Urinary bladder (tissue), 4 donors: ENCODE results near the gene TRAPPC2B. TPM values are rescaled to one million over a fixed set of nuclear protein-coding genes. Genes with fewer than 3 reads are reported as not detected.
"Not testable (repeated sequence)": the region's sequence is repeated elsewhere in the genome, so short reads cannot be mapped to it uniquely, and the experiment has no call there.

ENCODE experiments used
- DNase-seq: peaks from one replicate; pipeline ENCODE4 v3.0.0-alpha.2; 2015; ENCODE audit errors: extremely low spot score
- H3K27ac ChIP-seq: one replicate; pipeline ENCODE4 v1.5.1; 2013; ENCODE audit warnings: low read depth, mild to moderate bottlenecking, moderate library complexity
- H3K36me3 ChIP-seq: one replicate; pipeline ENCODE4 v1.6.1; 2013; ENCODE audit warnings: mild to moderate bottlenecking, moderate library complexity; ENCODE audit not compliant: insufficient read depth
- H3K4me1 ChIP-seq: one replicate; pipeline ENCODE4 v1.6.1; 2013; ENCODE audit warnings: mild to moderate bottlenecking, moderate library complexity; ENCODE audit not compliant: insufficient read depth
- H3K4me3 ChIP-seq: one replicate; pipeline ENCODE4 v1.5.1; 2013; ENCODE audit warnings: low read depth, low read length
- WGBS: extraction: QIAGEN DNeasy Blood & Tissue Kit; methylation state at CpG from one replicate; pipeline ENCODE4 v1.1.7; 2013; 5-methylcytosine and 5-hydroxymethylcytosine counted together
- polyA plus RNA-seq: library from polyadenylated mRNA; stranded (reverse); fragments of 200-250 nt; gene quantifications from one replicate; pipeline ENCODE4 v1.2.3, GENCODE V29; 2013
- total RNA-seq: library from RNA; depleted of rRNA; stranded (reverse); fragments of >200 nt; gene quantifications from one replicate; pipeline ENCODE4 v1.2.3, GENCODE V29; 2014
- donor health status: healthy with polysubstance abuse.
- donor health status: healthy.

The TRAPPC2B gene
- total and polyA plus RNA-seq, 2 donors = 9.7 to 26.8 TPM

- Histone ChIP-seq H3K36me3 (peaks cover 4% of the 10 kb centered on the region), H3K27ac (peak within 1 kb of the TSS; percentile 44), H3K4me1 (no peaks in the 10 kb centered on the region), H3K4me3 (peak within 1 kb of the TSS; percentile 89)
- 1% methylated on average over 57 of the region's 57 CpGs for WGBS
- peak; percentile 93 for DNase-seq
These were observed 12.2 kb upstream of the TRAPPC2B start, which contains the start of gene ZNF304 for GRCh38 chr19:57350877-57351805. Gene ZNF304, plus strand, starts transcription at chr19:57351271. Its CDS starts 394 bp downstream, at chr19:57351665.

DNA sequence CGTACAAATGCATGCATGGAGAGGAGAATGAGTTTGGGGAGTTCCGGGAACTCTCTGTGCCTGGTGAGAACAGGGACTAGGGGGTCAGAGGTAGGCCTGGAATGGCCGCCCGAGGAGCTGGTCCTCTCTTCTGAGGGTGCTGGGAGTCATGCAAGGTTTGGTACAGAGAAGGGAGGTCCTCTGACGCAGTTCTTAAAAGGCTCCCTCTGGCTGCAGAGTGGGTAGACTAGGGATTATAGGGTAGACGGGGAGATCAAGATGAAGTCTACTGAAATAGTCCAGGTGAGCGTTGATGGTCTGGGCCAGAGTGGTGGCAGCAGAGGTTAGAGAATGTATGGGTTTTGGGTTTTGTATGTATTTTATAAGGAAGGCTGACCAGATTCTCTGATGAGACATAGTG is 11.5 kb upstream of the TRAPPC2B start:
- 19% methylated on average over 7 of the region's 7 CpGs for WGBS

DNA sequence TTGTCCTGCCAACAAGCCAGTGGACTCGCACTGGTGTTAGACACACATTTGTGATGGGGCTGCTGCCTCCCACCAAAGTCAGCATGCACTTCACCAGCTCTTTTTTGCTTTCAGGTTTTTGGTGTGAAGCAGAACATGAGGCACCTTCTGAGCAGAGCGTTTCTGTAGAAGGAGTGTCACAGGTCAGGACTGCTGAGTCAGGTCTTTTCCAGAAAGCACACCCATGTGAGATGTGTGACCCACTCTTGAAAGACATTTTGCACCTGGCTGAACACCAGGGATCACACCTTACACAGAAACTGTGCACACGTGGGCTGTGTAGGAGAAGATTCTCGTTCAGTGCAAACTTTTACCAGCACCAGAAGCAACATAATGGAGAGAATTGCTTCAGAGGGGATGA is 7.4 kb upstream of the TRAPPC2B start:
- Histone ChIP-seq H3K4me3 (no peak overlapping the region), H3K27ac (no peak overlapping the region), H3K36me3 (peaks cover 7% of the 10 kb centered on the region), H3K4me1 (no peaks in the 10 kb centered on the region)
- 77% methylated on average over 4 of the region's 4 CpGs for WGBS
- DNase-seq = no peak

More for the DNA sequence above, 11.5 kb upstream of the TRAPPC2B start:
- H3K36me3 ChIP-seq = peaks cover 5% of the 10 kb centered on the region
- H3K27ac ChIP-seq = no peak overlapping the region
- peak overlapping the region; percentile 89 for H3K4me3 ChIP-seq
- DNase-seq = no peak
- H3K4me1 ChIP-seq = no peaks in the 10 kb centered on the region

- DNase-seq = no peak
- peaks cover 7% of the 10 kb centered on the region for H3K36me3 ChIP-seq
- no peaks in the 10 kb centered on the region for H3K4me1 ChIP-seq
- WGBS = 98% methylated on average over 5 of the region's 5 CpGs
- no peak overlapping the region for H3K4me3 ChIP-seq
- no peak overlapping the region for H3K27ac ChIP-seq
These were observed 5.9 kb upstream of the TRAPPC2B start for GRCh38 chr19:57357406-57357805.

- Histone ChIP-seq H3K27ac (no peak overlapping the region), H3K36me3 (peaks cover 7% of the 10 kb centered on the region), H3K4me1 (no peaks in the 10 kb centered on the region), H3K4me3 (no peak overlapping the region)
- no peak for DNase-seq
These were observed 4.1 kb upstream of the TRAPPC2B start for GRCh38 chr19:57359300-57359699.

DNA sequence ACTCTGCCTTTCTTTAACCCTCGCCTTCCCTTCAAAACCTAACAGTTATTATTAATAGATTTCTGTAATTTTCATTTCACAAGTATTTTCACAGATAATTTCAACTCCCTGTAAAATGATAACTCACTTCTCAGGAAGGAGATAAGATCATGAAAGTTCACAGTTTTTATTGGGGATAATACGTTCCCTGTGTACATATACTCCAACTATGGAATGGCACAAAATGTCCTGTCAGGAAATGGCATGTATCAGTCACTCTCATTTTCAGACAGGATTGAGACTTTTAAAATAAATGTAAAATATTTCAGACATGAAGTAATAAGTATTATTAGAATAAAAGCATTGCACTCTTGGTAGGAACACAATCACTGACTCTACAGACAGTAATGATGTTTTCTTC is 932 bp upstream of the TRAPPC2B start:
- H3K4me1 ChIP-seq = no peaks in the 10 kb centered on the region
- H3K4me3 ChIP-seq = peak overlapping the region; percentile 4
- 58% methylated on average over 2 of the region's 2 CpGs for WGBS
- no peak overlapping the region for H3K27ac ChIP-seq
- DNase-seq = no peak
- no peaks in the 10 kb centered on the region for H3K36me3 ChIP-seq

DNA sequence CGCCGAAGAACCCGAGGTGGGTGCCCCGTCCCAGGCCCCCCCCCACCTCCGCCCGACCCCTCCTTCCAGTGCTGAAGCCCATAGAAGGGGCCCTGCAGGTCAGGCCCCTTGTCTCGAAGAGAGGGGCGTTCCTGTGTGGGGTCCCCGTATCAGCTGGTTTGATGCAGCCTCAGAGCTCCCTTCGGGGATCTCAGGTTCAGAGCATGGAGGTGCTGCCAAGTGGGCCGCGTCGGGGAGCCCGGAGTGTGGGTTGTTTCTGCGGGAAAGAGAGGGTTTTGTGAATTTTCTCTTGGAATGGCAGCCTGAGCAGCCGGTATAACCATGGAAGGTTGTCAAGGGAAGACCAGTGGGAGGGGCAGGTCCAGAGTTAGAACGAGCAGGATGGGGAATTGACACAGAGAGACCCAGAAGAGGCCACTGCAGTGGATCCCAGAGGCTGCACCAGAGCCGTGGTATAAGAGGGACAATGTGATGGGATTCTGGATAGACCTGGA is 384 bp downstream of the TRAPPC2B start:
- DNase-seq = no peak
- WGBS = 1% methylated on average over 18 of the region's 18 CpGs

GRCh38 chr19:57366776-57367175 is 3.4 kb downstream of the TRAPPC2B start:
- Histone ChIP-seq H3K4me1 (no peaks in the 10 kb centered on the region), H3K36me3 (peaks cover 2% of the 10 kb centered on the region), H3K4me3 (no peak overlapping the region), H3K27ac (no peak overlapping the region)
- no peak for DNase-seq
- WGBS = 90% methylated on average over 2 of the region's 2 CpGs

More for the DNA sequence above, 384 bp downstream of the TRAPPC2B start:
- peak overlapping the region; percentile 91 for H3K27ac ChIP-seq
- H3K36me3 ChIP-seq = peaks cover 2% of the 10 kb centered on the region
- H3K4me3 ChIP-seq = peak overlapping the region; percentile 63
- H3K4me1 ChIP-seq = no peaks in the 10 kb centered on the region

DNA sequence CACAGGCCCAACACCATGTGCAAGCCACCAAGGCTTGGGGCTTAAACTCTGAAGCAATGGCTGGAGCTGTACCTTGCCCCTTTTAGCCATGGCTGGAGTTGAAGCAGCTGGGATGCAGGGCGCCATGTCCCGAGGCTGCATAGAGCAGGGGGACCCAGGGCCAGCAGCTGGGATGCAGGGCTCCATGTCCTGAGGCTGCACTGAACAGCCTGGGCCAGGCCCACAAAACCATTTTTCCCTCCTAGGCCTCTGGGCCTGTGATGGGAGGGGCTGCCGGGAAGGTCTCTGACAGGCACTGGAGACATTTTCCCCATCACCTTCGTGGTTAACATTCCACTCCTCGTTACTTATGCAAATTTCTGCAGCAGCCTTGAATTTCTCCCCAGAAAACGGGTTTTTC is 10.8 kb downstream of the TRAPPC2B start:
- Histone ChIP-seq H3K4me1 (no peaks in the 10 kb centered on the region), H3K4me3 (no peak overlapping the region), H3K36me3 (peaks cover 5% of the 10 kb centered on the region), H3K27ac (no peak overlapping the region)
- DNase-seq = no peak
- 97% methylated on average over 6 of the region's 6 CpGs for WGBS

DNA sequence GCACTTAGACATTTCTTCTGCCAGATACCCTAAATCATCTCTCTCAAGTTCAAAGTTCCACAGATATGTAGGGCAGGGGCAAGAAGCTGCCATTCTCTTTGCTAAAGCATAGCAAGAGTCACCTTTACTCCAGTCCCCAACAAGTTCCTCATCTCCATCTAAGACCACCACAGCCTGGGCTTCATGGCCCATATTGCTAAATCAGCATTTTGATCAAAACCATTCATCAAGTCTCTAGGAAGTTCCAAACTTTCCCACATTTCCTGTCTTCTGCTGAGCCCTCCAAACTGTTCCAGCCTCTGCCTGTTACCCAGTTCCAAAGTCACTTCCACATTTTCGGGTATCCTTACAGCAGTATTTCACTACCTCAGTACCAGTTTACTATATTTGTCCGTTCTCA is 11.3 kb downstream of the TRAPPC2B start:
- 96% methylated on average over 2 of the region's 2 CpGs for WGBS

DNA sequence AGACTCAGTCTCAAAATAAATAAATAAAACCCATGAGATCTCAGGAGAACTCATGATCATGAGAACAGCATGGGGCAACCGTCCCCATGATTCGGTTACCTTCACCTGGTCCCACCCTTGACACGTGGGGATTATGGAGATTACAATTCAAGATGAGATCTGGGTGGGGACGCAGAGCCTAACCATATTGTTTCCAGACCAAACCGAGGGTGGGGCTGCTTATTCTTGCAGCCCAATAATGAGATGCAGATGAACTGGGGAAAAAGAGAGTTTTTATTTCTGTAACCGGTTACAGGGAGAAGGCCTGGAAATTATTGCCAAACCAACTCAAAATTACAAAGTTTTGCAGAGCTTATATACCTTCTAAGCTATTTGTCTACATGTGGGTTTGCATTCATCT is 12.8 kb downstream of the TRAPPC2B start:
- no peak for DNase-seq
- Histone ChIP-seq H3K4me1 (no peaks in the 10 kb centered on the region), H3K4me3 (no peak overlapping the region), H3K27ac (no peak overlapping the region), H3K36me3 (peaks cover 5% of the 10 kb centered on the region)
- 91% methylated on average over 6 of the region's 6 CpGs for WGBS

More for the DNA sequence above, 11.3 kb downstream of the TRAPPC2B start:
- H3K4me1 ChIP-seq, H3K27ac ChIP-seq, H3K36me3 ChIP-seq, H3K4me3 ChIP-seq, DNase-seq: not testable (repeated sequence)

DNA sequence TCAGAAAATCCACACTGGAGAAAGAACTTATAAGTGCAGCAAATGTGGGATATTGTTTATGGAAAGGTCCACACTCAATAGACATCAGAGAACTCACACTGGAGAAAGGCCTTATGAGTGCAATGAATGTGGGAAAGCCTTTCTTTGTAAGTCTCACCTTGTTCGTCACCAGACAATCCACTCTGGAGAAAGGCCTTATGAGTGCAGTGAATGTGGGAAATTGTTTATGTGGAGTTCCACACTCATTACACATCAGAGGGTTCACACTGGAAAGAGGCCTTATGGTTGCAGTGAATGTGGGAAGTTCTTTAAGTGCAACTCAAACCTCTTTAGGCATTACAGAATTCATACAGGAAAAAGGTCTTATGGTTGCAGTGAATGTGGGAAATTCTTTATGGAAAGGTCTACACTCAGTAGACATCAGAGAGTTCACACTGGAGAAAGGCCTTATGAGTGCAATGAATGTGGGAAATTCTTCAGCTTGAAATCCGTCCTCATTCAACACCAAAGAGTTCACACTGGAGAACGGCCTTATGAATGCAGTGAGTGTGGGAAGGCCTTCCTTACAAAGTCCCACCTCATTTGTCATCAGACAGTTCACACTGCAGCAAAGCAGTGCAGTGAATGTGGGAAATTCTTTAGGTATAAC is 14.3 kb downstream of the TRAPPC2B start:
- H3K4me1 ChIP-seq = no peaks in the 10 kb centered on the region
- DNase-seq = no peak
- H3K27ac ChIP-seq = no peak overlapping the region
- 94% methylated on average over 3 of the region's 3 CpGs for WGBS
- peaks cover 5% of the 10 kb centered on the region for H3K36me3 ChIP-seq
- no peak overlapping the region for H3K4me3 ChIP-seq

- Histone ChIP-seq H3K4me3 (no peak overlapping the region), H3K27ac (no peak overlapping the region), H3K36me3 (peaks cover 5% of the 10 kb centered on the region), H3K4me1 (no peaks in the 10 kb centered on the region)
- DNase-seq = no peak
These were observed 17.6 kb downstream of the TRAPPC2B start for GRCh38 chr19:57380923-57381322.
